ENCODE measurements around the gene HIF1AN.

Gene HIF1AN

GRCh38 chr10:100598166-100598565, 62.4 kb downstream of the HIF1AN start:
- H3K36me3 ChIP-seq (ENCODE audit: control insufficient read depth, insufficient read depth, low read length) = no peaks in the 10 kb centered on the region
- H3K27me3 ChIP-seq (replicated peaks; ENCODE audit: control insufficient read depth, insufficient read depth, low read length) = no peaks in the 10 kb centered on the region
- no peak for TF ChIP-seq CTCF (IDR thresholded peaks at IDR 0.05; ENCODE audit: insufficient read depth, low read length, poor library complexity, severe bottlenecking)
- no peak for DNase-seq (ENCODE audit: extremely low read depth, insufficient read length)
- no peak overlapping the region for H3K4me3 ChIP-seq (replicated peaks; ENCODE audit: low read depth, low read length)

GRCh38 chr10:100600218-100600617, 64.5 kb downstream of the HIF1AN start:
- Histone ChIP-seq H3K4me3 (replicated peaks; ENCODE audit: low read depth, low read length) (no peak overlapping the region), H3K36me3 (ENCODE audit: control insufficient read depth, insufficient read depth, low read length) (no peaks in the 10 kb centered on the region), H3K27me3 (replicated peaks; ENCODE audit: control insufficient read depth, insufficient read depth, low read length) (no peaks in the 10 kb centered on the region)
- no peak for TF ChIP-seq CTCF (IDR thresholded peaks at IDR 0.05; ENCODE audit: insufficient read depth, low read length, poor library complexity, severe bottlenecking)
- no peak for DNase-seq (ENCODE audit: extremely low read depth, insufficient read length)

- no peak for TF ChIP-seq CTCF (IDR thresholded peaks at IDR 0.05; ENCODE audit: insufficient read depth, low read length, poor library complexity, severe bottlenecking)
- H3K4me3 ChIP-seq (replicated peaks; ENCODE audit: low read depth, low read length) = no peak overlapping the region
Observed at GRCh38 chr10:100607439-100607838, 71.7 kb downstream of the HIF1AN start.

More at GRCh38 chr10:100607439-100607838, 71.7 kb downstream of the HIF1AN start:
- no peaks in the 10 kb centered on the region for H3K36me3 ChIP-seq (ENCODE audit: control insufficient read depth, insufficient read depth, low read length)
- H3K27me3 ChIP-seq (replicated peaks; ENCODE audit: control insufficient read depth, insufficient read depth, low read length) = no peaks in the 10 kb centered on the region
- DNase-seq (ENCODE audit: extremely low read depth, insufficient read length) = no peak
